Stomach (tissue), 9 donors: Measurements from ENCODE around the gene OSBPL2. TPM values are rescaled to one million over a fixed set of nuclear protein-coding genes. Genes with fewer than 3 reads are reported as not detected.

Source experiments
- DNase-seq, 2 donors: peaks; one replicate each; pipeline versions ENCODE4 v3.0.0 to v3.0.0-alpha.2; 2013 to 2019
- H3K27ac ChIP-seq, 5 donors: fragments of 200-600 bp in 4 of 5; sonication (generic) in 4 of 5; one replicate each; pipeline ENCODE4 v1.5.1; 2013 to 2019; ENCODE audit warnings: mild to moderate bottlenecking in 1 of 5, moderate library complexity in 1 of 5
- H3K27me3 ChIP-seq, 3 donors: fragments of 200-600 bp; sonication (generic); one replicate each; pipeline ENCODE4 v1.5.1; 2017 to 2019; ENCODE audit warnings: mixed run types in 1 of 3
- H3K36me3 ChIP-seq, 4 donors: fragments of 200-600 bp; sonication (generic); 1 replicate in 3 of 4; 2 replicates in 1 of 4; pipeline ENCODE4 v1.5.1; 2016 to 2019
- H3K4me1 ChIP-seq, 4 donors: fragments of 200-600 bp; sonication (generic); one replicate each; pipeline ENCODE4 v1.5.1; 2016 to 2019
- H3K4me3 ChIP-seq, 4 donors: fragments of 200-600 bp; sonication (generic) in 3 of 4; one replicate each; pipeline ENCODE4 v1.5.1; 2016 to 2019; ENCODE audit warnings: mild to moderate bottlenecking in 1 of 4
- H3K9me3 ChIP-seq, 4 donors: fragments of 200-600 bp; sonication (generic); one replicate each; pipeline ENCODE4 v1.5.1; 2016 to 2019
- CTCF ChIP-seq, 7 experiments: fragments of 450-650 bp in 4 of 7; fragments of 200-600 bp in 3 of 7; sonication (generic) in 3 of 7; IDR thresholded peaks; one replicate each; pipeline ENCODE4 v1.5.1; 2016 to 2019; ENCODE audit warnings: antibody characterized with exemption in 7 of 7, control low read depth in 2 of 7, mild to moderate bottlenecking in 1 of 7
- EP300 ChIP-seq: sonication (generic); formaldehyde crosslinking; IDR thresholded peaks from one replicate; pipeline ENCODE4 v1.6.1; 2017; ENCODE audit warnings: antibody characterized with exemption
- POLR2A ChIP-seq, 4 donors: fragments of 450-650 bp; IDR thresholded peaks; one replicate each; pipeline ENCODE4 v1.6.1; 2016; ENCODE audit warnings: antibody characterized with exemption in 4 of 4, control low read depth in 2 of 4, mild to moderate bottlenecking in 1 of 4, moderate library complexity in 1 of 4
- POLR2AphosphoS5 ChIP-seq, 3 donors: sonication (generic); formaldehyde crosslinking; IDR thresholded peaks; one replicate each; pipeline ENCODE4 v1.6.1; 2016; ENCODE audit warnings: antibody characterized with exemption in 3 of 3
- WGBS, 5 donors: extraction: QIAGEN DNeasy Blood & Tissue Kit in 3 of 5; methylation state at CpG; one replicate each; pipeline versions ENCODE4 v1.1.5 to v1.1.7; 2013 to 2018; 5-methylcytosine and 5-hydroxymethylcytosine counted together
- intact Hi-C: fragments of 100-400 bp; cut with DNase I; formaldehyde crosslinking; loops from one replicate; pipeline ENCODE4 v1.15.1; 2023; ENCODE audit warnings: low total_unique reads
- polyA plus RNA-seq, 3 donors: library from polyadenylated mRNA; stranded (reverse); fragments of 200-250 nt; gene quantifications; one replicate each; pipeline ENCODE4 v1.2.3, GENCODE V29; 2013
- total RNA-seq, 5 donors: library from RNA; depleted of rRNA; stranded (reverse); fragments of >200 nt; gene quantifications; one replicate each; pipeline versions ENCODE4 v1.1.0 to v1.2.3, GENCODE V29; 2014 to 2016
- donor health status: healthy with polysubstance abuse.
- donor health status: Bipolar disorder and iron deficiency.
- donor health status: healthy.

OSBPL2 gene
- total and polyA plus RNA-seq, 8 donors = 15.1 to 83.4 (median 36.7) TPM

- 69 to 81% (median 79%) methylated on average over 8 of the region's 8 CpGs for WGBS, 5 donors
Measured at GRCh38 chr20:62211216-62211615, 27.1 kb upstream of the OSBPL2 start.

GRCh38 chr20:62211769-62212288 is 26.5 kb upstream of the OSBPL2 start:
- no peak overlapping the region for H3K27ac ChIP-seq
- H3K4me1 ChIP-seq = no peaks in the 10 kb centered on the region
- intact Hi-C loops = no loop called here
- no peaks in the 10 kb centered on the region for H3K9me3 ChIP-seq
- DNase-seq = no peak
- WGBS, 5 donors = 47 to 64% (median 56%) methylated on average over 3 to 9 of the region's 9 CpGs
- no peaks in the 10 kb centered on the region for H3K36me3 ChIP-seq
- peaks cover 10 to 79% (median 67%) of the 10 kb centered on the region in 3 donors for H3K27me3 ChIP-seq
- TF ChIP-seq EP300 (no peak), POLR2AphosphoS5 (IDR thresholded peaks at IDR 0.05) (no peak), CTCF (IDR thresholded peaks at IDR 0.05) (no peak), POLR2A (IDR thresholded peaks at IDR 0.05) (no peak)
- H3K4me3 ChIP-seq = no peak overlapping the region

More at GRCh38 chr20:62211216-62211615, 27.1 kb upstream of the OSBPL2 start:
- no peaks in the 10 kb centered on the region for H3K9me3 ChIP-seq
- no peaks in the 10 kb centered on the region for H3K36me3 ChIP-seq
- H3K4me3 ChIP-seq = no peak overlapping the region
- no peak overlapping the region for H3K27ac ChIP-seq
- intact Hi-C loops = no loop called here
- H3K4me1 ChIP-seq = no peaks in the 10 kb centered on the region
- no peak for DNase-seq
- no peak for TF ChIP-seq CTCF (IDR thresholded peaks at IDR 0.05)
- H3K27me3 ChIP-seq = peaks cover 4 to 73% (median 61%) of the 10 kb centered on the region in 3 donors

- no peaks in the 10 kb centered on the region for H3K36me3 ChIP-seq
- H3K27me3 ChIP-seq = peaks cover 11 to 83% (median 72%) of the 10 kb centered on the region in 3 donors
- H3K4me3 ChIP-seq = no peak overlapping the region
- no peaks in the 10 kb centered on the region for H3K4me1 ChIP-seq
- TF ChIP-seq POLR2A (IDR thresholded peaks at IDR 0.05) (no peak), EP300 (no peak), POLR2AphosphoS5 (IDR thresholded peaks at IDR 0.05) (no peak), CTCF (IDR thresholded peaks at IDR 0.05) (no peak)
- DNase-seq = no peak
- intact Hi-C loops = no loop called here
- no peaks in the 10 kb centered on the region for H3K9me3 ChIP-seq
- 19 to 40% (median 31%) methylated on average over 4 to 10 of the region's 10 CpGs for WGBS, 5 donors
- H3K27ac ChIP-seq = no peak overlapping the region
Measured at GRCh38 chr20:62212299-62212698, 26.0 kb upstream of the OSBPL2 start.

GRCh38 chr20:62214067-62214466 is 24.3 kb upstream of the OSBPL2 start:
- Histone ChIP-seq H3K9me3 (no peaks in the 10 kb centered on the region), H3K4me1 (peaks cover 0 to 5% (median 3%) of the 10 kb centered on the region in 4 donors), H3K27me3 (peaks cover 23 to 92% (median 82%) of the 10 kb centered on the region in 3 donors), H3K27ac (no peak overlapping the region), H3K4me3 (no peak overlapping the region), H3K36me3 (no peaks in the 10 kb centered on the region)
- intact Hi-C loops = no loop called here
- no peak for DNase-seq
- no peak for TF ChIP-seq EP300
- TF ChIP-seq CTCF (IDR thresholded peaks at IDR 0.05) = no peak
- TF ChIP-seq POLR2A (IDR thresholded peaks at IDR 0.05) = no peak
- no peak for TF ChIP-seq POLR2AphosphoS5 (IDR thresholded peaks at IDR 0.05)
- WGBS, 5 donors = 37 to 45% (median 42%) methylated on average over 12 of the region's 12 CpGs
